K562 (cell line): ENCODE data around the gene INHBE. TPM values are rescaled to one million over a fixed set of nuclear protein-coding genes. Genes with fewer than 3 reads are reported as not detected.

Experiments used
- ATAC-seq: fragments of 200-7000 bp; cut with Tn5 transposase; 3 replicates; pipeline ENCODE4 v1.9.1; 2020; ENCODE audit warnings: moderate library complexity
- BruUV-seq: library from RNA; stranded (reverse); fragments of 400-500 nt; replicated peaks from 2 replicates; lab custom pipeline; 2021; lab: Mats Ljungman, UMichigan
- CTCF ChIA-PET: fragments of 300-600 bp; formaldehyde crosslinking; extraction: SDS; loops from one replicate; lab custom pipeline; 2021; ENCODE audit warnings: low intra/inter-chr PET ratio; lab: Yijun Ruan, JAX
- POLR2A ChIA-PET: fragments of 300-600, 350-650 bp; sonication (Branson Sonifier 250); formaldehyde crosslinking; extraction: SDS; loops from one replicate; lab custom pipeline; 2021; ENCODE audit warnings: antibody characterized with exemption, inconsistent platforms; lab: Yijun Ruan, JAX
- DNase-seq, 4 experiments: peaks; one replicate each; pipeline versions ENCODE4 v3.0.0 to v3.0.0-alpha.2; 2011 to 2018; ENCODE audit warnings: low spot score in 3 of 4, mixed read lengths in 3 of 4; ENCODE audit errors: extremely low read depth in 1 of 4
- FAIRE-seq: peaks from 2 replicates; lab custom pipeline; 2011; peaks lifted over from hg19 to GRCh38; lab: Jason Lieb, UNC
- H2AFZ ChIP-seq: 2 replicates; pipeline ENCODE4 v1.6.0; 2011; ENCODE audit warnings: low read depth, low read length, control low read depth, inconsistent platforms
- H3K27ac ChIP-seq: fragments of 200-600 bp; 3 replicates; pipeline ENCODE4 v1.8.0; 2011; ENCODE audit warnings: low read depth, mild to moderate bottlenecking, control low read depth, inconsistent platforms, low read length, moderate library complexity, mixed read lengths; ENCODE audit errors: extremely low read depth
- H3K27me3 ChIP-seq, 2 experiments: fragments of 300-600 bp in 1 of 2; 2 replicates in 1 of 2; 3 replicates in 1 of 2; pipeline versions ENCODE4 v1.6.0 to v1.8.0; 2011; ENCODE audit warnings: inconsistent platforms in 2 of 2, low read length in 2 of 2, mild to moderate bottlenecking in 1 of 2, mixed read lengths in 1 of 2, moderate library complexity in 1 of 2; ENCODE audit not compliant: control insufficient read depth in 2 of 2, insufficient read depth in 2 of 2
- H3K36me3 ChIP-seq: fragments of 300-600 bp; 3 replicates; pipeline ENCODE4 v1.8.0; 2011; ENCODE audit warnings: mild to moderate bottlenecking, low read length, inconsistent platforms; ENCODE audit not compliant: control insufficient read depth, insufficient read depth
- H3K4me1 ChIP-seq, 2 experiments: fragments of 200-600 bp in 1 of 2; replicated peaks in 1 of 2; 2 replicates in 1 of 2; 3 replicates in 1 of 2; pipeline versions ENCODE4 v1.5.1 to v1.8.0; 2011; ENCODE audit warnings: inconsistent platforms in 2 of 2, low read length in 2 of 2, mild to moderate bottlenecking in 1 of 2, mixed read lengths in 1 of 2, moderate library complexity in 1 of 2; ENCODE audit not compliant: control insufficient read depth in 2 of 2, insufficient read depth in 2 of 2
- H3K4me2 ChIP-seq: 2 replicates; pipeline ENCODE4 v1.6.1; 2011; ENCODE audit warnings: low read length, control low read depth, inconsistent platforms, mixed read lengths; ENCODE audit not compliant: insufficient read depth
- H3K4me3 ChIP-seq: fragments of 200-600 bp; sonication (generic), shearing (Covaris generic); 2 replicates; pipeline ENCODE4 v1.5.1; 2016; ENCODE audit warnings: control low read depth, inconsistent platforms
- H3K79me2 ChIP-seq: fragments of 200-600 bp; 3 replicates; pipeline ENCODE4 v1.8.0; 2011; ENCODE audit warnings: low read length, inconsistent platforms; ENCODE audit not compliant: control insufficient read depth, insufficient read depth
- H3K9ac ChIP-seq, 2 experiments: 2 replicates each; pipeline versions ENCODE4 v1.6.0 to v1.6.1; 2011; ENCODE audit warnings: low read depth in 2 of 2, low read length in 2 of 2, control low read depth in 1 of 2, inconsistent platforms in 1 of 2, mild to moderate bottlenecking in 1 of 2, mixed read lengths in 1 of 2; ENCODE audit not compliant: insufficient read depth in 1 of 2
- H3K9me1 ChIP-seq: one replicate; pipeline ENCODE4 v1.6.0; 2011; ENCODE audit warnings: inconsistent platforms, mild to moderate bottlenecking, low read length, moderate library complexity; ENCODE audit not compliant: control insufficient read depth, insufficient read depth
- H3K9me3 ChIP-seq: replicated peaks from 2 replicates; pipeline ENCODE4 v1.5.1; 2011; ENCODE audit warnings: low read depth, low read length, inconsistent platforms; ENCODE audit not compliant: control insufficient read depth, insufficient read depth
- H4K20me1 ChIP-seq: replicated peaks from 2 replicates; pipeline ENCODE4 v1.6.1; 2011; ENCODE audit warnings: low read length, inconsistent platforms, mixed read lengths; ENCODE audit not compliant: control insufficient read depth, insufficient read depth
- CEBPG ChIP-seq, 3 experiments: fragments of 200-800 bp in 1 of 3; sonication (Bioruptor generic) in 1 of 3; sonication (generic) in 1 of 3; formaldehyde crosslinking in 1 of 3; IDR thresholded peaks in 2 of 3; conservative IDR thresholded peaks in 1 of 3; 2 replicates each; pipeline versions ENCODE4 v1.6.1 to v1.8.0; 2016 to 2022; ENCODE audit warnings: missing compliant biosample characterization in 2 of 3, missing genetic modification characterization in 2 of 3, mild to moderate bottlenecking in 1 of 3, missing genetic modification reagents in 1 of 3
- FUS ChIP-seq: fragments of 200-400 bp; formaldehyde crosslinking; optimal IDR thresholded peaks from 2 replicates; pipeline ENCODE3; 2017; ENCODE audit warnings: low read depth, low read length
- GABPA ChIP-seq: fragments of 200-800 bp; sonication (Bioruptor generic); conservative IDR thresholded peaks from 2 replicates; pipeline ENCODE4 v1.6.1; 2016; ENCODE audit warnings: low read depth, missing genetic modification characterization, missing compliant biosample characterization
- POLR2B ChIP-seq: fragments of 450-650 bp; IDR thresholded peaks from 2 replicates; pipeline ENCODE4 v1.6.1; 2018; ENCODE audit warnings: low read depth; ENCODE audit not compliant: partially characterized antibody
- RBFOX2 ChIP-seq: fragments of 200-400 bp; formaldehyde crosslinking; IDR thresholded peaks from 2 replicates; pipeline ENCODE4 v1.6.1; 2017; ENCODE audit warnings: low read depth, mild to moderate bottlenecking, low read length, moderate library complexity
- SNIP1 ChIP-seq: fragments of 450-650 bp; IDR thresholded peaks from 2 replicates; pipeline ENCODE4 v1.7.1; 2017; ENCODE audit warnings: low read depth, mild to moderate bottlenecking
- SRF ChIP-seq, 2 experiments: fragments of 250-450, 450-650 bp in 1 of 2; sonication (Bioruptor Pico) in 1 of 2; sonication (generic) in 1 of 2; formaldehyde crosslinking; IDR thresholded peaks; 2 replicates each; pipeline versions ENCODE4 v1.5.0 to v1.5.1; 2020 to 2022; ENCODE audit warnings: mild to moderate bottlenecking in 1 of 2, missing genetic modification reagents in 1 of 2
- ZNF395 ChIP-seq: fragments of 200-800 bp; sonication (Bioruptor generic); IDR thresholded peaks from 2 replicates; pipeline ENCODE4 v1.6.1; 2017; ENCODE audit warnings: missing genetic modification characterization, missing compliant biosample characterization
- WGBS: fragments of 100-300 bp; shearing (Covaris generic); methylation state at CpG from one replicate; pipeline ENCODE4 v1.1.6; 2016; ENCODE audit warnings: low coverage, mixed read lengths; ENCODE audit not compliant: insufficient coverage; ENCODE audit errors: missing lambda C conversion rate; 5-methylcytosine and 5-hydroxymethylcytosine counted together
- in situ Hi-C: fragments of 300-500 bp; cut with MboI; formaldehyde crosslinking; loops from 4 replicates; pipeline ENCODE4 v1.15.0; 2018; ENCODE audit warnings: inconsistent platforms, mixed read lengths
- intact Hi-C: fragments of 100-400 bp; cut with micrococcal nuclease; formaldehyde crosslinking; loops from 2 replicates; pipeline ENCODE4 v1.14.2; 2022
- polyA plus RNA-seq, 8 experiments: library from polyadenylated mRNA; depleted of rRNA in 4 of 8; stranded (reverse) in 5 of 8; unstranded in 3 of 8; fragments of >200 nt; fragmentation: Nextera tagmentation in 2 of 8; fragmentation: Illumina TruSeq in 1 of 8; extraction: Ambion mirVana in 2 of 8; extraction: Trizol in 1 of 8; gene quantifications; 2 replicates each; pipeline versions ENCODE4 v1.2.1 to v1.2.3, GENCODE V29; 2011 to 2014; ENCODE audit warnings: inconsistent platforms in 1 of 8, missing spikeins in 1 of 8
- total RNA-seq, 7 experiments: library from RNA; depleted of rRNA in 6 of 7; stranded (reverse); fragments of >200 nt in 6 of 7; fragmentation: Illumina TruSeq in 2 of 7; extraction: Trizol in 2 of 7; gene quantifications; 2 replicates each; pipeline versions ENCODE4 v1.2.1 to v1.2.3, GENCODE V29; 2011 to 2021; ENCODE audit warnings: low replicate concordance in 1 of 7

INHBE gene
- total and polyA plus RNA-seq, 9 of the 15 experiments (the other 6 are each of a cell fraction or from before 2014, with no cell fraction given): 0.94 to 9.9 (median 7.3) TPM

- Histone ChIP-seq H3K27ac (peak overlapping the region; percentile 50; the same call in 1 of the 3 replicates), H3K4me1 (peaks cover 57 to 60% of the 10 kb centered on the region in 2 experiments), H3K9me1 (no peaks in the 10 kb centered on the region), H3K4me2 (peak overlapping the region; percentile 91), H3K79me2 (peaks cover 20% of the 10 kb centered on the region; the same call in 2 of the 3 replicates), H3K36me3 (no peaks in the 10 kb centered on the region), H3K27me3 (no peaks in the 10 kb centered on the region), H4K20me1 (no peaks in the 10 kb centered on the region), H3K9ac (peak overlapping the region; percentile 78 to 87; a peak in 3 of 4 replicates), H2AFZ (no peak overlapping the region), H3K4me3 (peak overlapping the region; percentile 62; the same call in 1 of the 2 replicates)
- FAIRE-seq: no peak
- 51% methylated on average over 6 of the region's 6 CpGs for WGBS
- no peak for DNase-seq
- intact Hi-C loops: loop anchor here (5.0 kb wide), 1 partner anchor 235 kb away; the partner anchor contains the start of gene OS9
- BruUV-seq: no TSS peak
- no peak for ATAC-seq
- TF ChIP-seq CEBPG (CRISPR knock-in tag; IDR thresholded peaks at IDR 0.05): peak; percentile 0; the same call in 1 of the 2 replicates
- TF ChIP-seq CEBPG (tag; conservative IDR thresholded peaks at IDR 0.05 in 1 of 2, IDR thresholded peaks at IDR 0.05 in 1 of 2): no peak
- TF ChIP-seq SRF (CRISPR knock-in tag; IDR thresholded peaks at IDR 0.05): 0 out of 4 replicates have a peak, but pooled peaks of 1 of the 2 experiments have one; percentile 9
- TF ChIP-seq FUS: no peak
- peak; percentile 33; the same call in 1 of the 2 replicates for TF ChIP-seq ZNF395
- TF ChIP-seq POLR2B: no peak
- no peak for TF ChIP-seq RBFOX2
- TF ChIP-seq GABPA: no peak
- no peak for TF ChIP-seq SNIP1
- TF ChIP-seq, all 486 proteins: peak for 3
- no peaks in the 10 kb centered on the region for H3K9me3 ChIP-seq
- in situ Hi-C loops: no loop called here
- CTCF ChIA-PET: interaction anchor here (0.6 to 0.9 kb wide), 3 partner anchors 58 to 242 kb away, joined by 3 to 5 read pairs (median 4); no protein-coding TSS in a partner anchor
- POLR2A ChIA-PET: interaction anchor here (1.2 to 2.4 kb wide), 4 partner anchors 12 to 62 kb away, joined by 4 to 9 read pairs (median 5); no protein-coding TSS in a partner anchor
Measured at GRCh38 chr12:57456737-57457490, 1.8 kb downstream of the INHBE start.
